Endothelial cell of umbilical vein (primary cell): Measurements from ENCODE around the gene GNG8. TPM values are rescaled to one million over a fixed set of nuclear protein-coding genes. Genes with fewer than 3 reads are reported as not detected.
A peak's percentile ranks its signal among the peaks of the same experiment; 100 is the strongest.
"Not testable (repeated sequence)": the region's sequence is repeated elsewhere in the genome, so short reads cannot be mapped to it uniquely, and the experiment has no call there.

Experiments
- BruUV-seq: library from RNA; stranded (reverse); fragments of 400-500 nt; replicated peaks from 2 replicates; lab custom pipeline; 2021; lab: Mats Ljungman, UMichigan
- CTCF ChIA-PET: fragments of 300-600, 350-600 bp; sonication (Branson Sonifier 250); formaldehyde crosslinking; loops from one replicate; lab custom pipeline; 2021; ENCODE audit warnings: antibody characterized with exemption, inconsistent platforms; lab: Charles Lee
- POLR2A ChIA-PET: fragments of 300-600, 350-600 bp; sonication (Branson Sonifier 250); formaldehyde crosslinking; loops from one replicate; lab custom pipeline; 2021; ENCODE audit warnings: antibody characterized with exemption, inconsistent platforms; lab: Charles Lee
- DNase-seq: peaks from one replicate; pipeline ENCODE4 v3.0.0-alpha.2; 2011; ENCODE audit warnings: low read depth, low spot score
- FAIRE-seq: peaks from 2 replicates; lab custom pipeline; 2011; peaks lifted over from hg19 to GRCh38; lab: Jason Lieb, UNC
- H2AFZ ChIP-seq: 2 replicates; pipeline ENCODE4 v1.6.0; 2012; ENCODE audit warnings: low read depth, low read length, control low read depth, inconsistent platforms
- H3K27ac ChIP-seq: 2 replicates; pipeline ENCODE4 v1.5.1; 2011; ENCODE audit warnings: low read depth, mild to moderate bottlenecking, control low read depth, low read length, moderate library complexity; ENCODE audit not compliant: insufficient read depth
- H3K27me3 ChIP-seq, 2 experiments: 2 replicates each; pipeline versions ENCODE4 v1.6.0 to v1.6.1; 2011; ENCODE audit warnings: low read length in 2 of 2, mixed read lengths in 1 of 2; ENCODE audit not compliant: control insufficient read depth in 2 of 2, insufficient read depth in 2 of 2
- H3K36me3 ChIP-seq, 2 experiments: 2 replicates in 1 of 2; 3 replicates in 1 of 2; pipeline ENCODE4 v1.5.1; 2011; ENCODE audit warnings: low read length in 2 of 2, mild to moderate bottlenecking in 1 of 2, moderate library complexity in 1 of 2; ENCODE audit not compliant: control insufficient read depth in 2 of 2, insufficient read depth in 2 of 2; ENCODE audit errors: extremely low read depth in 1 of 2
- H3K4me1 ChIP-seq: 3 replicates; pipeline ENCODE4 v1.5.1; 2011; ENCODE audit warnings: mild to moderate bottlenecking, low read length; ENCODE audit not compliant: control insufficient read depth, insufficient read depth; ENCODE audit errors: extremely low read depth
- H3K4me2 ChIP-seq: 2 replicates; pipeline ENCODE4 v1.6.1; 2011; ENCODE audit warnings: low read length, control low read depth, mixed read lengths; ENCODE audit not compliant: insufficient read depth
- H3K4me3 ChIP-seq, 3 experiments: fragments of 200-600 bp in 1 of 3; sonication (generic), shearing (Covaris generic) in 1 of 3; replicated peaks in 1 of 3; 2 replicates each; pipeline ENCODE4 v1.5.1; 2011 to 2016; ENCODE audit warnings: control low read depth in 3 of 3, low read length in 3 of 3, mild to moderate bottlenecking in 2 of 3, inconsistent platforms in 1 of 3, low read depth in 1 of 3, moderate library complexity in 1 of 3; ENCODE audit not compliant: insufficient read depth in 1 of 3
- H3K79me2 ChIP-seq: 2 replicates; pipeline ENCODE4 v1.6.0; 2012; ENCODE audit warnings: low read length, inconsistent platforms; ENCODE audit not compliant: control insufficient read depth, insufficient read depth
- H3K9ac ChIP-seq: replicated peaks from 2 replicates; pipeline ENCODE3; 2011; ENCODE audit warnings: low read length, control low read depth; ENCODE audit not compliant: insufficient read depth; ENCODE audit errors: extremely low read depth
- H3K9me1 ChIP-seq: replicated peaks from 3 replicates; pipeline ENCODE4 v1.6.0; 2011; ENCODE audit warnings: mild to moderate bottlenecking, low read length; ENCODE audit not compliant: control insufficient read depth, insufficient read depth; ENCODE audit errors: extremely low read depth
- H3K9me3 ChIP-seq: replicated peaks from 2 replicates; pipeline ENCODE4 v1.5.1; 2012; ENCODE audit warnings: low read length, inconsistent platforms; ENCODE audit not compliant: control insufficient read depth, insufficient read depth
- H4K20me1 ChIP-seq: replicated peaks from 2 replicates; pipeline ENCODE3; 2011; ENCODE audit warnings: mild to moderate bottlenecking, low read length; ENCODE audit not compliant: control insufficient read depth, insufficient read depth; ENCODE audit errors: extremely low read depth
- EZH2 ChIP-seq: IDR thresholded peaks from 2 replicates; pipeline ENCODE4 v1.6.1; 2012; ENCODE audit warnings: borderline replicate concordance, low read depth, mild to moderate bottlenecking, moderate library complexity, low read length, inconsistent platforms; ENCODE audit not compliant: severe bottlenecking
- FOS ChIP-seq: IDR thresholded peaks from 2 replicates; pipeline ENCODE4 v1.6.1; 2011; ENCODE audit warnings: mild to moderate bottlenecking, low read length, moderate library complexity, borderline replicate concordance; ENCODE audit not compliant: insufficient read depth
- GATA2 ChIP-seq: IDR thresholded peaks from 2 replicates; pipeline ENCODE4 v1.7.0; 2011; ENCODE audit warnings: low read depth, mild to moderate bottlenecking, moderate library complexity, mixed read lengths, low read length; ENCODE audit not compliant: insufficient read length, insufficient read depth
- JUN ChIP-seq: IDR thresholded peaks from 2 replicates; pipeline ENCODE4 v1.6.1; 2011; ENCODE audit warnings: borderline replicate concordance, low read depth; ENCODE audit not compliant: insufficient read length, insufficient read depth
- MYC ChIP-seq: IDR thresholded peaks from one replicate; pipeline ENCODE4 v1.6.1; 2011; ENCODE audit warnings: mild to moderate bottlenecking, low read depth, low read length
- POLR2A ChIP-seq: IDR thresholded peaks from 2 replicates; pipeline ENCODE4 v1.6.1; 2012; ENCODE audit warnings: low read depth, mild to moderate bottlenecking, control low read depth, low read length
- POLR2AphosphoS5 ChIP-seq: IDR thresholded peaks from 2 replicates; pipeline ENCODE4 v1.6.1; 2012; ENCODE audit warnings: low read depth, mild to moderate bottlenecking, control low read depth, low read length, moderate library complexity; ENCODE audit not compliant: insufficient read depth
- dilution Hi-C: fragments of 300-500 bp; cut with MboI; formaldehyde crosslinking; loops from one replicate; pipeline ENCODE4 v1.15.0; 2019; ENCODE audit warnings: low sequenced_read_pairs; ENCODE audit not compliant: extremely low pct_ligation_motif_present
- intact Hi-C: fragments of 100-400 bp; cut with micrococcal nuclease; formaldehyde crosslinking; loops from one replicate; pipeline ENCODE4 v1.10.0; 2022
- polyA plus RNA-seq, 4 experiments: library from polyadenylated mRNA; depleted of rRNA in 3 of 4; stranded (reverse) in 3 of 4; unstranded in 1 of 4; fragments of >200 nt; gene quantifications; 2 replicates each; pipeline versions ENCODE4 v1.2.1 to v1.2.3, GENCODE V29; 2011 to 2012; ENCODE audit warnings: missing spikeins in 1 of 4
- total RNA-seq: library from RNA; stranded (reverse); gene quantifications from 2 replicates; pipeline ENCODE4 v1.2.3, GENCODE V29; 2021
- TF ChIP-seq, protein P1 (sequence below): IDR thresholded peaks from 2 replicates; pipeline ENCODE4 v1.6.1; 2011; ENCODE audit not compliant: insufficient read depth, insufficient read length
- TF ChIP-seq, protein P2 (sequence below), 2 donors: IDR thresholded peaks; 1 replicate in 1 of 2; 2 replicates in 1 of 2; pipeline ENCODE4 v1.5.1; 2011; ENCODE audit warnings: low read length in 2 of 2, mild to moderate bottlenecking in 2 of 2, moderate library complexity in 2 of 2, control low read depth in 1 of 2, inconsistent platforms in 1 of 2, low read depth in 1 of 2; ENCODE audit not compliant: insufficient read depth in 1 of 2; ENCODE audit errors: extremely low read depth in 1 of 2

Gene GNG8
- total and polyA plus RNA-seq, 2 donors (not counting 3 experiments of a cell fraction or from before 2014, with no cell fraction given): not detected

DNA sequence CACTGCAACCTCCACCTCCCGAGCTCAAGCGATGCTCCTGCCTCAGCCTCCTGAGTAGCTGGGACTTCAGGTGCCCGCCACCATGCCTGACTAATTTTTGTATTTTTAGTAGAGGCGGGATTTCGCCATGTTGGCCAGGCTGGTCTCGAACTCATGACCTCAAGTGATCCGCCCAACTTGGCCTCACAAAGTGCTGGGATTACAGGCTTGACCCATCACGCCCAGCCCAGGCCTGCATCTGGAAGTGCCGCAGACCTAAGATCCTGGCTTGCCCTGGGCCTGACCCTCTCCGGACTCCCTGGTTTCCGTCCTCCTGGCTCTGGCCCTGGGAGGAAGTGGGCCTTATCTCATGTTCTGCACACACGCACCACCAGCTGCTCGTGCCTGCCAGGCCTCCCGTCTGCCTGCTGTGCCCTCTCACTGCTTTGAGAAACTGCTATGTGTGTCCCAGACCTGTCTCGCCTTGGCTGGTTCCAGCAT lies 6.4 kb downstream of the GNG8 start:
- no TSS peak for BruUV-seq
- H3K79me2 ChIP-seq: no peaks in the 10 kb centered on the region
- TF ChIP-seq POLR2AphosphoS5: peak; percentile 73
- no peak for TF ChIP-seq FOS
- peak; percentile 42 for TF ChIP-seq GATA2
- TF ChIP-seq, protein P1, sequence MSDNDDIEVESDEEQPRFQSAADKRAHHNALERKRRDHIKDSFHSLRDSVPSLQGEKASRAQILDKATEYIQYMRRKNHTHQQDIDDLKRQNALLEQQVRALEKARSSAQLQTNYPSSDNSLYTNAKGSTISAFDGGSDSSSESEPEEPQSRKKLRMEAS: no peak
- no peak for TF ChIP-seq POLR2A
- TF ChIP-seq, protein P2, sequence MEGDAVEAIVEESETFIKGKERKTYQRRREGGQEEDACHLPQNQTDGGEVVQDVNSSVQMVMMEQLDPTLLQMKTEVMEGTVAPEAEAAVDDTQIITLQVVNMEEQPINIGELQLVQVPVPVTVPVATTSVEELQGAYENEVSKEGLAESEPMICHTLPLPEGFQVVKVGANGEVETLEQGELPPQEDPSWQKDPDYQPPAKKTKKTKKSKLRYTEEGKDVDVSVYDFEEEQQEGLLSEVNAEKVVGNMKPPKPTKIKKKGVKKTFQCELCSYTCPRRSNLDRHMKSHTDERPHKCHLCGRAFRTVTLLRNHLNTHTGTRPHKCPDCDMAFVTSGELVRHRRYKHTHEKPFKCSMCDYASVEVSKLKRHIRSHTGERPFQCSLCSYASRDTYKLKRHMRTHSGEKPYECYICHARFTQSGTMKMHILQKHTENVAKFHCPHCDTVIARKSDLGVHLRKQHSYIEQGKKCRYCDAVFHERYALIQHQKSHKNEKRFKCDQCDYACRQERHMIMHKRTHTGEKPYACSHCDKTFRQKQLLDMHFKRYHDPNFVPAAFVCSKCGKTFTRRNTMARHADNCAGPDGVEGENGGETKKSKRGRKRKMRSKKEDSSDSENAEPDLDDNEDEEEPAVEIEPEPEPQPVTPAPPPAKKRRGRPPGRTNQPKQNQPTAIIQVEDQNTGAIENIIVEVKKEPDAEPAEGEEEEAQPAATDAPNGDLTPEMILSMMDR (IDR thresholded peaks at IDR 0.05; ENCODE audit: extremely low read depth in 1 of 2, insufficient read depth in 1 of 2, low read depth in 1 of 2, low read length in 2 of 2): no peak
- no peak for TF ChIP-seq JUN
- no peak for TF ChIP-seq MYC
- no peak for TF ChIP-seq EZH2
- intact Hi-C loops (no loop called here), dilution Hi-C loops (no loop called here)
- FAIRE-seq: peak; percentile 74
- DNase-seq: peak; percentile 75
- no peak overlapping the region for H3K4me3 ChIP-seq
- H3K27ac ChIP-seq: no peak overlapping the region
- ChIA-PET POLR2A (no interaction called here), CTCF (interaction anchor here (1.3 to 5.1 kb wide), 4 partner anchors 13 to 32 kb away, joined by 3 to 29 read pairs (median 16); partner anchors contain the start of gene DACT3)
- H2AFZ ChIP-seq: no peak overlapping the region
- no peaks in the 10 kb centered on the region for H3K27me3 ChIP-seq
- H3K9ac ChIP-seq: no peak overlapping the region
- H3K9me3 ChIP-seq: no peaks in the 10 kb centered on the region
- H3K4me1 ChIP-seq: peaks cover 12% of the 10 kb centered on the region
- H3K36me3 ChIP-seq: no peaks in the 10 kb centered on the region
- no peaks in the 10 kb centered on the region for H4K20me1 ChIP-seq
- H3K9me1 ChIP-seq: no peaks in the 10 kb centered on the region
- H3K4me2 ChIP-seq: no peak overlapping the region

DNA sequence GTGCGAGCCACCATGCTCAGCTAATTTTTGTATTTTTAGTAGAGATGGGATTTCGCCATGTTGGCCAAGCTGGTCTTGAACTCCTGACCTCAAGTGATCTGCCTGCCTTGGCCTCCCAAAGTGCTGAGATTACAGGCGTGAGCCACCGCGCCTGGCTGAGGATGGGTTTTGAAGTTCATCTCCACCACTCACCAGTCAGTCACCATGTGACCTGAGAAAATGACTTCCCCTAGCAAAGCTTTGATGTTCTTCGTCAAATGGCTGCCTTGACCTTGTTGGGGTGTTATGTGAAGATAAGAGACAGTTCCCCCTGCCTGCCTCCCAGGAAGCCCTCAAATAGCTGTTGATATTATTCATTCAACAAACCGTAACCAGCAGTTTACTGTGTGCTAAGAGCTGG lies 7.0 kb downstream of the GNG8 start:
- intact Hi-C loops, BruUV-seq, H3K27me3 ChIP-seq, H2AFZ ChIP-seq, H3K27ac ChIP-seq, FAIRE-seq, H3K79me2 ChIP-seq, H3K9ac ChIP-seq, H3K36me3 ChIP-seq, H3K4me2 ChIP-seq, H3K9me3 ChIP-seq, DNase-seq, dilution Hi-C loops, H4K20me1 ChIP-seq, H3K9me1 ChIP-seq, H3K4me3 ChIP-seq, POLR2A ChIA-PET: not testable (repeated sequence)
- CTCF ChIA-PET: interaction anchor here (1.3 to 5.1 kb wide), 5 partner anchors 12 to 33 kb away, joined by 3 to 29 read pairs (median 13); partner anchors contain the start of gene DACT3
- peaks cover 12% of the 10 kb centered on the region for H3K4me1 ChIP-seq
